GM18858 (cell line): ENCODE data around the gene UBE2D3.

Source experiments
- ATAC-seq: cut with Tn5 transposase; IDR thresholded peaks from one replicate; pipeline ENCODE4 v1.9.1; 2021; ENCODE audit not compliant: unreplicated experiment

UBE2D3 gene

GRCh38 chr4:102758241-102759160 is 68.8 kb downstream of the UBE2D3 start:
- no peak for ATAC-seq

- ATAC-seq, result no peak
Measured at GRCh38 chr4:102757681-102758080, 69.7 kb downstream of the UBE2D3 start.

GRCh38 chr4:102754044-102754443 is 73.3 kb downstream of the UBE2D3 start:
- ATAC-seq, result no peak

- ATAC-seq, result no peak
Measured at GRCh38 chr4:102751941-102752340, 75.4 kb downstream of the UBE2D3 start.
